ENCODE measurements around the gene RNF220. TPM values are rescaled to one million over a fixed set of nuclear protein-coding genes. Genes with fewer than 3 reads are reported as not detected.

Gene RNF220
- total and polyA plus RNA-seq, 2 experiments from 2014 or later = 77.2 to 117 TPM

DNA sequence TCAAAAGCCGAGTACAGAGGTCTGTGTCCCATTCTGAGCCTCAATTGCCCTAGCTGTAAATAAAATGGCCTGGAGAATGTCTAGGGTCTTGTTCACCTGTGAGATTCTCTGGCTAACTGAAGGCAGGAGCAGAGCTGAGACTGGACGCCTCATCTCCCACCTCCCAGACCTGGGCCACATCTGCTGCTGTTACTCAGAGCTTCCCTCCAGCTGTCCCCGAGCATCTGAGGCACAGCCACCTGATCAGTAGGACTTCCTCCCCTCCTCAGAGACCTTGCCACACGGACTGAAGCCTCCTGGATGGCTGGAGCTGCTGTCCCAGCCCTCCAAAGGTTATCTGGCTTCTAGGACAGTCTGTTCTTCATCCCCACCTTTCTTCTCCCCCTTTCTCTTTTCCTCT, 206.8 kb downstream of the RNF220 start:
- no peaks in the 10 kb centered on the region for H3K9me3 ChIP-seq (ENCODE audit: low read depth)
- no peak overlapping the region for H3K27ac ChIP-seq
- no peaks in the 10 kb centered on the region for H3K79me2 ChIP-seq
- 74% methylated on average over 4 of the region's 4 CpGs for WGBS (ENCODE audit: low lambda C conversion rate, missing lambda C conversion rate)
- no peaks in the 10 kb centered on the region for H3K36me3 ChIP-seq (replicated peaks; ENCODE audit: insufficient read depth, low read depth)
- H3K9me2 ChIP-seq (replicated peaks; ENCODE audit: insufficient read depth) = no peaks in the 10 kb centered on the region
- H3K4me3 ChIP-seq = no peak overlapping the region
- DNase-seq (ENCODE audit: low spot score) = no peak
- no peaks in the 10 kb centered on the region for H3K4me1 ChIP-seq (ENCODE audit: insufficient read depth)
- no peak for TF ChIP-seq EZH2phosphoT487 (IDR thresholded peaks at IDR 0.05; ENCODE audit: low read depth, severe bottlenecking, unreplicated experiment)
- TF ChIP-seq, protein P1, sequence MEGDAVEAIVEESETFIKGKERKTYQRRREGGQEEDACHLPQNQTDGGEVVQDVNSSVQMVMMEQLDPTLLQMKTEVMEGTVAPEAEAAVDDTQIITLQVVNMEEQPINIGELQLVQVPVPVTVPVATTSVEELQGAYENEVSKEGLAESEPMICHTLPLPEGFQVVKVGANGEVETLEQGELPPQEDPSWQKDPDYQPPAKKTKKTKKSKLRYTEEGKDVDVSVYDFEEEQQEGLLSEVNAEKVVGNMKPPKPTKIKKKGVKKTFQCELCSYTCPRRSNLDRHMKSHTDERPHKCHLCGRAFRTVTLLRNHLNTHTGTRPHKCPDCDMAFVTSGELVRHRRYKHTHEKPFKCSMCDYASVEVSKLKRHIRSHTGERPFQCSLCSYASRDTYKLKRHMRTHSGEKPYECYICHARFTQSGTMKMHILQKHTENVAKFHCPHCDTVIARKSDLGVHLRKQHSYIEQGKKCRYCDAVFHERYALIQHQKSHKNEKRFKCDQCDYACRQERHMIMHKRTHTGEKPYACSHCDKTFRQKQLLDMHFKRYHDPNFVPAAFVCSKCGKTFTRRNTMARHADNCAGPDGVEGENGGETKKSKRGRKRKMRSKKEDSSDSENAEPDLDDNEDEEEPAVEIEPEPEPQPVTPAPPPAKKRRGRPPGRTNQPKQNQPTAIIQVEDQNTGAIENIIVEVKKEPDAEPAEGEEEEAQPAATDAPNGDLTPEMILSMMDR (IDR thresholded peaks at IDR 0.05; ENCODE audit: poor library complexity) = no peak
- no peak for TF ChIP-seq EZH2 (IDR thresholded peaks at IDR 0.05; ENCODE audit: borderline replicate concordance)
- H3K4me2 ChIP-seq = no peak overlapping the region
- no peaks in the 10 kb centered on the region for H4K20me1 ChIP-seq (ENCODE audit: insufficient read depth, poor library complexity, severe bottlenecking)
- peaks cover 16% of the 10 kb centered on the region for H3K27me3 ChIP-seq
- no peak overlapping the region for H2AFZ ChIP-seq

DNA sequence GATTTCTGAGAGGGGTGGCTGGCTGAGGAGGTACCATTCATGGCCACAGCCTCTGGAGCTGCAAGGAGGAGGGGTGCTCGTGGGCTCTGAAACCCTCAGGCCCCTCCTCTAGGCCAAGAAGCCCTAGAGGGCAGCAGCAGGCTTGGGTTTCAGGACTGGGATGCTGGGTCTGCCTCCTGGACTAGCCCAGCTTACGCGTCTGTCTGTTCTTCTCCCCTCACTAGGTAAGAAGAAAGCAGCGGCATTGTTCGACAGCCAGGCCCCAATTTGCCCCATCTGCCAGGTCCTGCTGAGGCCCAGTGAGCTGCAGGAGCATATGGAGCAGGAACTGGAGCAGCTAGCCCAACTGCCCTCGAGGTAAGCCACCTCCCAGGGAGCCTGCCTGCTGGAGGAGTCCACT, 208.9 kb downstream of the RNF220 start:
- no peak for DNase-seq (ENCODE audit: low spot score)
- no peak overlapping the region for H3K27ac ChIP-seq
- no peak overlapping the region for H3K4me2 ChIP-seq
- peaks cover 5% of the 10 kb centered on the region for H3K4me1 ChIP-seq (ENCODE audit: insufficient read depth)
- H3K27me3 ChIP-seq = peaks cover 28% of the 10 kb centered on the region
- no peaks in the 10 kb centered on the region for H3K36me3 ChIP-seq (replicated peaks; ENCODE audit: insufficient read depth, low read depth)
- no peaks in the 10 kb centered on the region for H3K79me2 ChIP-seq
- no peak overlapping the region for H2AFZ ChIP-seq
- no peaks in the 10 kb centered on the region for H4K20me1 ChIP-seq (ENCODE audit: insufficient read depth, poor library complexity, severe bottlenecking)
- TF ChIP-seq, protein P1 (IDR thresholded peaks at IDR 0.05; ENCODE audit: poor library complexity) = no peak
- TF ChIP-seq EZH2phosphoT487 (IDR thresholded peaks at IDR 0.05; ENCODE audit: low read depth, severe bottlenecking, unreplicated experiment) (no peak), EZH2 (IDR thresholded peaks at IDR 0.05; ENCODE audit: borderline replicate concordance) (no peak)
- no peaks in the 10 kb centered on the region for H3K9me3 ChIP-seq (ENCODE audit: low read depth)
- 79% methylated on average over 6 of the region's 6 CpGs for WGBS (ENCODE audit: low lambda C conversion rate, missing lambda C conversion rate)
- H3K9me2 ChIP-seq (replicated peaks; ENCODE audit: insufficient read depth) = no peaks in the 10 kb centered on the region
- no peak overlapping the region for H3K4me3 ChIP-seq

DNA sequence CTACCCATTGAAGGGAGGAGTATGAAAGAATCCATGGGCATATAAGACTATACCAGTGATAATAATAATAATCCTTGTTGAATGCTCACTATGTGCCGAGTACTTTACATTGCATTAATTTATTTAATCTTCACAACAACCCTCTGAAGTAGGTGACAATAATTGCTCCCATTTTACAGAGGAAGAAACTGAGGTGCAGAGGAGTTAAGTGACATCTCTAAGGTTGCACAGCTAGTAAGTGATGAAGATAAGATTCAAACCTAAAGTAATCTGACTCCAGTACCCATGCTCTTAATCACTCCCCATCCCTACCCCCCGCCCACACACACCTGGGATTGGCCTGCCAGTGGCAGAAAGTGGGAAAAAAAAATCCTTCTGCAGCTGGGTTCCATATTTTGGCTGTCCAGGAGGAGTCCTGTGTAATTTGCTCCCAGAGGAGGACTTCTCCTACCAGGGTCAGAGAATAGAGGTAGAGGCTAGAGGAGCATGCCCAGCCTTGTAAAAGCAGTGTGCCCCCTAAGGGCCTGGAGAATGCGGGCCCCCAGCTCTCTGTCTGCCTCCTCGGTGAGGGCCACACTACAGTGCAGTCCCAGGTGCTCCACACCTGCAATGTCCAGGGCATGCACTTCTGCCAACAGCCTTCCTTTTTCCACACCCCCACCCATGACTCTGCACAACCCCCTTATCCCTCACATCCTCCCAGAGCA, 211.4 kb downstream of the RNF220 start:
- peak overlapping the region; percentile 99 for H3K4me2 ChIP-seq
- H4K20me1 ChIP-seq (ENCODE audit: insufficient read depth, poor library complexity, severe bottlenecking) = no peaks in the 10 kb centered on the region
- no peak for DNase-seq (ENCODE audit: low spot score)
- peaks cover 5% of the 10 kb centered on the region for H3K4me1 ChIP-seq (ENCODE audit: insufficient read depth)
- no peaks in the 10 kb centered on the region for H3K9me3 ChIP-seq (ENCODE audit: low read depth)
- no peaks in the 10 kb centered on the region for H3K36me3 ChIP-seq (replicated peaks; ENCODE audit: insufficient read depth, low read depth)
- H3K27ac ChIP-seq = no peak overlapping the region
- WGBS (ENCODE audit: low lambda C conversion rate, missing lambda C conversion rate) = 69% methylated on average over 4 of the region's 4 CpGs
- no peaks in the 10 kb centered on the region for H3K79me2 ChIP-seq
- TF ChIP-seq EZH2 (IDR thresholded peaks at IDR 0.05; ENCODE audit: borderline replicate concordance) (no peak), EZH2phosphoT487 (IDR thresholded peaks at IDR 0.05; ENCODE audit: low read depth, severe bottlenecking, unreplicated experiment) (no peak)
- TF ChIP-seq, protein P1 (IDR thresholded peaks at IDR 0.05; ENCODE audit: poor library complexity) = no peak
- peaks cover 28% of the 10 kb centered on the region for H3K27me3 ChIP-seq
- H3K9me2 ChIP-seq (replicated peaks; ENCODE audit: insufficient read depth) = no peaks in the 10 kb centered on the region
- no peak overlapping the region for H2AFZ ChIP-seq
- no peak overlapping the region for H3K4me3 ChIP-seq
